Lower leg skin (tissue), 3 donors: Measurements from ENCODE around the gene TOMM6.

Experiments used
- POLR2A ChIP-seq, 2 donors: fragments of 450-650 bp; IDR thresholded peaks; one replicate each; pipeline ENCODE4 v1.6.1; 2016 to 2017; ENCODE audit warnings: antibody characterized with exemption in 2 of 2, mild to moderate bottlenecking in 1 of 2, moderate library complexity in 1 of 2
- TF ChIP-seq, protein P1 (sequence below), 3 donors: fragments of 450-650 bp; IDR thresholded peaks; one replicate each; pipeline ENCODE4 v1.5.1; 2016; ENCODE audit warnings: antibody characterized with exemption in 3 of 3, mild to moderate bottlenecking in 3 of 3, moderate library complexity in 2 of 3

DNA sequence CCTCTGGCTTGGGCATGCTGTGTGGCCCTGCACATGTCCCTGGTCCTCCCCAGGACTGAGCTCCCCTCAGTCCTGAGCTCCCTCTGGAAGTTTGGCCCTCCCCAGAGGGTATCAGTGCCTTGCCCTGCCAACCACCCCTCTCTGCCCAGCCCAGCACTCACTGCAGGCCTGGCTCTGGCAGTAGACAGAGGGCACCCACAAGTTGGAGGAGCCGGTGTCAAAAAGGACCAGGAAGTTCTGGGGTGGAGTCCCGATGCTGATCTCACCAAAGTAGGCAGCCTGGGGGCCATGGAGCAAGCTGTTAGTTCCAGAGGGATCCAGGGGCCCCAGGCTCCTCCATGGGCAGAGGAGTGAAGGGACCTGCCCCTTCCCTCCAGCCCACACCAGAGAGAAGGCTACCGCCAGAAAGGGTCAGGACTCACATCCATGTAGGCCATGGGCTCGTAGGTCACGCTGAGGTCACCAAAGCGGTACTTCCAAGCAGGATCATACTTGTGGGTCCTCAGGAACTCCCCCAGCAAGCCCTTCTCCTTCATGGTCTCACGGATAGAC lies 43.2 kb upstream of the TOMM6 start:
- TF ChIP-seq, protein P1, sequence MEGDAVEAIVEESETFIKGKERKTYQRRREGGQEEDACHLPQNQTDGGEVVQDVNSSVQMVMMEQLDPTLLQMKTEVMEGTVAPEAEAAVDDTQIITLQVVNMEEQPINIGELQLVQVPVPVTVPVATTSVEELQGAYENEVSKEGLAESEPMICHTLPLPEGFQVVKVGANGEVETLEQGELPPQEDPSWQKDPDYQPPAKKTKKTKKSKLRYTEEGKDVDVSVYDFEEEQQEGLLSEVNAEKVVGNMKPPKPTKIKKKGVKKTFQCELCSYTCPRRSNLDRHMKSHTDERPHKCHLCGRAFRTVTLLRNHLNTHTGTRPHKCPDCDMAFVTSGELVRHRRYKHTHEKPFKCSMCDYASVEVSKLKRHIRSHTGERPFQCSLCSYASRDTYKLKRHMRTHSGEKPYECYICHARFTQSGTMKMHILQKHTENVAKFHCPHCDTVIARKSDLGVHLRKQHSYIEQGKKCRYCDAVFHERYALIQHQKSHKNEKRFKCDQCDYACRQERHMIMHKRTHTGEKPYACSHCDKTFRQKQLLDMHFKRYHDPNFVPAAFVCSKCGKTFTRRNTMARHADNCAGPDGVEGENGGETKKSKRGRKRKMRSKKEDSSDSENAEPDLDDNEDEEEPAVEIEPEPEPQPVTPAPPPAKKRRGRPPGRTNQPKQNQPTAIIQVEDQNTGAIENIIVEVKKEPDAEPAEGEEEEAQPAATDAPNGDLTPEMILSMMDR (IDR thresholded peaks at IDR 0.05): no peak
- TF ChIP-seq POLR2A (IDR thresholded peaks at IDR 0.05): no peak
